Kasumi-1 (cell line): ENCODE results near the gene CBX5.

Source experiments
- DNase-seq, 2 experiments: peaks; one replicate each; lab custom pipeline; 2025; lab: John Stamatoyannopoulos, UW

The CBX5 gene

DNA sequence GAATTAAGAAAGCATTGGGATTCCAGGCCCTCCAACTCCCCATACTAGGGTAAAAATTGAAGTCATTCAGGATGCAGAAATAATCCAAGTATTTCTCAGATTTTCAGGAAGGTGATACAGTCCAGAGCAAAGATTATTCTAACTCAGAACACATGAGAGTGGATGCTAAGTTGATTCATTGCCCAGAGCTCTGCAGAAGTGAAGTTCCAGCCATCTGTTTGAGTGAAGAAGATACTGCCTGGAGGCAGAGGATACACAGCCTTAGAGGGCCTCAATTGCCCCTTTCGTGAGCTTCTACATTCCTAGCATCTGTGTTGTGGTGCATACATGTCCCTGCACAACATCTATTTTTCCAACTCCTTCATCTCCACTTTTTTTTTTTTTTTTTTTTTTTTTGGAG is 54.3 kb downstream of the CBX5 start:
- no peak for DNase-seq

DNA sequence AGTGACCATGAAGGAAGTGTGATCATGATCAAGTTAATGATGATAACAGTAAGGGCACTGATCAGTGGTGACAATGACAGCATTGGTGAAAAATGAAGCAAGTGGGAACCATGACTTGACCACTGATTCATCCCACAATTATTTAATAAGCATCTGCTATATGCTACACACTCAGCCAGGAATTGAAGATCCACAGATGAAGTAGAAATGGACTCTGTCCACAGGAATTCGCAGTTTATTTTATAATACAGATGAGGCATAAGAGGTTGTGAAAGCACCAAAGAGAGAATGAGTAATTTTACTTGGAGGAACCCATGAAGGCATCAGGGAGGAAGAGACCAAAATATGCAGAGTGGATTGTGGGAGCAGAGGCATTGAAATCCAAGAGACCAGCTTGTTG is 57.3 kb downstream of the CBX5 start:
- no peak for DNase-seq

GRCh38 chr12:54221402-54221984 is 58.4 kb downstream of the CBX5 start:
- no peak for DNase-seq

GRCh38 chr12:54220567-54220966 is 59.4 kb downstream of the CBX5 start:
- no peak for DNase-seq

GRCh38 chr12:54220092-54220557 is 59.8 kb downstream of the CBX5 start:
- peak; percentile 75 to 78 for DNase-seq

GRCh38 chr12:54217774-54218241 is 62.1 kb downstream of the CBX5 start:
- DNase-seq, result no peak

- DNase-seq, result peak; percentile 91 to 92
Observed at GRCh38 chr12:54216797-54217661, 62.9 kb downstream of the CBX5 start.

- DNase-seq, result no peak
Observed at GRCh38 chr12:54215989-54216796, 63.7 kb downstream of the CBX5 start.

GRCh38 chr12:54214553-54215406 is 65.1 kb downstream of the CBX5 start:
- DNase-seq, result peak; percentile 89 to 91

- DNase-seq, result no peak
Observed at GRCh38 chr12:54213079-54213478, 66.8 kb downstream of the CBX5 start.

- no peak for DNase-seq
Observed at GRCh38 chr12:54211920-54212319, 68.0 kb downstream of the CBX5 start.

- no peak for DNase-seq
Observed at GRCh38 chr12:54210400-54210790, 69.5 kb downstream of the CBX5 start.

DNA sequence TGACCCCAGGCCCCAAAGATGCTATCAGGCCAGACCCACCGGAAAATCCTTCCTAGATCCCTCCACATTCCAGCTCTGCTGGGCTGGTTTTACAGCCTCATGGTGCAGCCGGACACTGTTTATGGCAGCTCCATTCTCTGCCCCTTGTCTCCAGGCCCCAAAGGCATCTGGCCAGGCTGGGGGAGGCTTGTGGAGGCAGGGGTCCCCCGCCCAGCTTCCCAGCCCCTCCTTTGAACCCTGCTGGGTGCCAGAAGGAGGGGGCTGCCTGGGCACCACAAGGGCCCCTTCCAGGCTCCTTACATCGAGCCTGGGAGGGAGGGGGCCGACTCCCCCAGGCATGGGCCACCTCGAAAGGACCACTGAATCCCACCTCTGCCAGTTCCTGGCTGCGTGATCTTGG is 71.3 kb downstream of the CBX5 start:
- DNase-seq, result no peak

- peak; percentile 19 to 42 for DNase-seq
Observed at GRCh38 chr12:54207539-54208294, 72.2 kb downstream of the CBX5 start.

DNA sequence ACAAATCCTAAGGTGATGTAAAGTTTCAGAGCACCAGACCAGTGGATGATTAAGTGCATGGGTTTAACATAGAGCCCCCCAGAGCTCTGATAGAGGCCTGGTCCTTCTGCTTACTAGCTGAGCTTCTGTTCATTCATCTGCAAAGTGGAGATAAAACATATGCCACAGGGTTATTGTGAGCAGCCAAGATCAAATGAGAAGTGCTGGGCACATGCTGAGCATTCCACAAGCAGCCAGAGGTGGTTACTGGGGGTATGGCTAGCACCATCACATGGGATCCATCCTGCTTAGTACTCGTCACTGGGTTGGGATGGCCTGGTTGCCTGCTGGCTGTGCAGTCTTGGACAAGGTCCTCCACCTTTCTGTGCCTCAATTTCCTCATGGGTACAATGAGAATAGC is 73.1 kb downstream of the CBX5 start:
- DNase-seq, result no peak

DNA sequence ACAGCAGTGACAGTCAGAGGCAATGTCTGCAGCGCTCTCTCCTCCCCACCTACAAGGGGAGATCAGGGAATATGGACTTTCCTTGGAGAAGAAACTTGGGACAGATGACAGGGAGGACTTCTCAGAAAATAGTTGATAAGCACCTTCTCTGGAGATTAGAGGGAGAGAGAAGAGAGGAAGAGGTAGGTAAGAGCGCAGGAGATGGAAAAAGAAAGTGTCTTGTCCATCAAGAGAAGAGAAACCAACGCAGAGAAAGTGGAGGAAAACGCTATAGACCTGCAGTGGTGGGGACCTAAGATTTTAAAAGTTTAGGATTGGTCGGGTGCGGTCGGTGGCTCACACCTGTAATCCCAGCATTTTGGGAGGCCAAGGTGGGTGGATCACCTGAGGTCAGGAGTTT is 75.6 kb downstream of the CBX5 start:
- DNase-seq, result no peak

DNA sequence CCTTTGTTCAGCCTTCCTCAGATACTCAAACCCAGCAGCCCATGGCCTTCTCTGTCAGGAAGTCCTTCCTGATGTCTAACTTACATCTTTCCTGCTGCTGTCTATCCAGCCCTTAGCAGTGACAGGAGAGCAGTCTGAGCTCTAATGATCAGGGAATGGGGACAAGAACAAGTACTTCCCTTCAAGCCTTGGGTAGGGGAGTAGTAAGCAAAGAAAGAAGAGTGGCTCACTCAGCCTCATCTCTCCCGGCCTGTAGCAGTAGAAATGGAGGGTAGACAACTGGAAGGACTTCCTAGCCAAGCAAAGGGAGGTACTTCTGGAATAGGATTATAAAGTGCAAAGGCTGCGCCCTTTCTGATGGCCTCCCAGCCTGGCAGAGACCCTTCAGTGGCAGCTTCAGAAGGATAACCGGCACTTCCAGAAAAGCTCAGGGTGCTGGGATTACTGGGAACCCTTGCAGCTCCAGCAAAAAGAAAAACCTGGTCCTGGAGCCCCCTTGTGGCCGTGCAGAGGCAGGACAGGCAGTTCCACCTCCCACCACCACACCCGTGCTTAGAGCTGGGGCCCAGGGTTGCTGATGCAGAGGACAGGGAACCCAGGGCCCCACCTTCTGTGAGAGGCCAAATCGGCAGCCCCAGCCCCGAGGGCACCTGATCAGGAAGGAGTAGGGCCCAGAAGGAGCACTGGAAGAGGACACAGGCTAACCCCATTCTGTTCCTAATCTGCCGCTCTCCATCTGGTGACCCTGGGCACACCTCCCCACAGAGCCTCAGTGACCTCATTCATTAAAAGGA is 78.7 kb downstream of the CBX5 start:
- peak; percentile 56 to 73 for DNase-seq

DNA sequence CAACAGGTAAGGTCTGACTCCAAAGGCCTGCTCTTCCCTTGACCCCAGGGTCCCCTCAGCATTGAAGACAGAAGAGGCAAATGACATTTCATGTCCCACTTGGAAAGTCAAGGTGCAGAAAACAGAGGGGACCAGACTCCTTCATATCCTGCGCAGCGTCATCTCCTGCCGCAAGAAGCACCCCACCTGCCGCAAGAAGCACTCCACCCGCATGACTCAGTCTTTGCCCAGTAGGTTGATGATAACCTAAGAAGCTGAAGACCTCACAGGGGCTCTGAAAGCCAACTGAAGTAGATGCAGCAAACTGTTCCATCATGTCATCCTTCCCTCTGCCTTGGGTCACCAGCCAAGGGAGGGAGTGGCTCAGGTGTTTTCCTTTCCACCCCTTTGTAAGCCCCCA is 79.5 kb downstream of the CBX5 start:
- DNase-seq, result no peak

GRCh38 chr12:54199917-54200316 is 80.0 kb downstream of the CBX5 start:
- no peak for DNase-seq

GRCh38 chr12:54199034-54199433 is 80.9 kb downstream of the CBX5 start:
- no peak for DNase-seq
